Activated CD4-positive, CD25-positive, alpha-beta regulatory T cell (primary cell): ENCODE results near the gene CDH13.

ENCODE experiments used
- DNase-seq, 4 experiments: peaks; one replicate each; lab custom pipeline; 2025; lab: John Stamatoyannopoulos, UW

Gene CDH13

GRCh38 chr16:83578171-83578570, 951.4 kb downstream of the CDH13 start:
- DNase-seq, result no peak

GRCh38 chr16:83579027-83579426, 952.3 kb downstream of the CDH13 start:
- DNase-seq, result no peak

- DNase-seq, result no peak
Observed at GRCh38 chr16:83579436-83579835, 952.7 kb downstream of the CDH13 start.

- DNase-seq, result no peak
Observed at GRCh38 chr16:83581082-83581481, 954.3 kb downstream of the CDH13 start.

- DNase-seq, result no peak
Observed at GRCh38 chr16:83581994-83582747, 955.4 kb downstream of the CDH13 start.

- DNase-seq, result no peak
Observed at GRCh38 chr16:83586036-83586435, 959.3 kb downstream of the CDH13 start.

- no peak for DNase-seq
Observed at GRCh38 chr16:83586461-83587200, 959.9 kb downstream of the CDH13 start.

GRCh38 chr16:83587201-83587600, 960.4 kb downstream of the CDH13 start:
- no peak for DNase-seq

GRCh38 chr16:83588070-83588469, 961.3 kb downstream of the CDH13 start:
- DNase-seq, result no peak

- no peak for DNase-seq
Observed at GRCh38 chr16:83589576-83589975, 962.8 kb downstream of the CDH13 start.

GRCh38 chr16:83592778-83593177, 966.0 kb downstream of the CDH13 start:
- no peak for DNase-seq

- no peak for DNase-seq
Observed at GRCh38 chr16:83599789-83600462, 973.2 kb downstream of the CDH13 start.

GRCh38 chr16:83602761-83603722, 976.3 kb downstream of the CDH13 start:
- no peak for DNase-seq

GRCh38 chr16:83603723-83604570, 977.2 kb downstream of the CDH13 start:
- DNase-seq, result no peak

GRCh38 chr16:83606486-83607030, 979.8 kb downstream of the CDH13 start:
- no peak for DNase-seq

- DNase-seq, result no peak
Observed at GRCh38 chr16:83609178-83609577, 982.4 kb downstream of the CDH13 start.

GRCh38 chr16:83615141-83615952, 988.6 kb downstream of the CDH13 start:
- DNase-seq, result no peak

- DNase-seq, result no peak
Observed at GRCh38 chr16:83615953-83616350, 989.2 kb downstream of the CDH13 start.

- no peak for DNase-seq
Observed at GRCh38 chr16:83619381-83620150, 992.8 kb downstream of the CDH13 start.
